Stimulated activated naive B cell treated with anti-CD40 and anti-IgM and Interleukin-4, amounts not matched to agents 10 μg/mL and 1 μg/mL and 100 μg/mL, for 72 hours (primary cell): ENCODE measurements around the gene ASB18.

Experiments used
- ATAC-seq, 2 donors: fragments of 150-1000 bp; cut with Tn5 transposase; replicated peaks; 2 replicates each; pipeline ENCODE4 v1.10.0; 2021; ENCODE audit warnings: moderate library complexity in 1 of 2
- DNase-seq: peaks from one replicate; pipeline ENCODE4 v3.0.0; 2021
- H3K27ac Mint-ChIP-seq: one replicate; pipeline ENCODE4 v1.8.0; 2022; ENCODE audit warnings: mild to moderate bottlenecking, mixed read lengths
- H3K27me3 Mint-ChIP-seq, 2 donors: one replicate each; pipeline ENCODE4 v1.8.0; 2022; ENCODE audit warnings: mixed read lengths in 2 of 2
- H3K36me3 Mint-ChIP-seq, 2 donors: one replicate each; pipeline ENCODE4 v1.8.0; 2022; ENCODE audit warnings: mixed read lengths in 2 of 2, mild to moderate bottlenecking in 1 of 2
- H3K4me1 Mint-ChIP-seq, 2 donors: one replicate each; pipeline ENCODE4 v1.8.0; 2022; ENCODE audit warnings: mixed read lengths in 2 of 2, mild to moderate bottlenecking in 1 of 2
- H3K4me3 Mint-ChIP-seq, 2 donors: one replicate each; pipeline ENCODE4 v1.8.0; 2022; ENCODE audit warnings: mild to moderate bottlenecking in 2 of 2, mixed read lengths in 2 of 2, moderate library complexity in 1 of 2
- H3K9me3 Mint-ChIP-seq, 2 donors: one replicate each; pipeline ENCODE4 v1.8.0; 2022; ENCODE audit warnings: mixed read lengths in 2 of 2, mild to moderate bottlenecking in 1 of 2

The ASB18 gene

DNA sequence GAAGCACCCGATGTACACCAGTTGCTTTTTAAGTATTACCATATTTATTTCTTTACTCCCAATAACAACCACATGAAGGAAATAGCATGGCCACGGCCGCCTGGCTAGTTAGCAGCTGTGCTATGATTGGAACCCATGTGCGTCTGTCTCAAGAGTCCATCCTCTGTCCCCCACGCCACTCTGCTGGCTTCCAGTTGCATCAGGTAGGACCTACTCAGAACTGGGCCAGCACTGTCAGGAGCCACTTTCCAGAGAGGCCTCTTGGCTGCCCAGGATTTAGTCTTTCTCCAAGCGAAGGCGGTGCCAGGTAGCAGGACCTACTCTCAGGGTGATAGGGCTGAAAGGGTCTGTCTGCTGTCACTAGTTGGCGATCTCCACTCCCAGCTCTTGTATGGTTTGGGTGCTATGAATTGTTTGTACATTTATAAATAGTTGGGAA, 22.1 kb downstream of the ASB18 start:
- no peaks in the 10 kb centered on the region for H3K36me3 Mint-ChIP-seq
- no peak overlapping the region for H3K4me3 Mint-ChIP-seq
- ATAC-seq (no peak), DNase-seq (no peak)
- no peaks in the 10 kb centered on the region for H3K9me3 Mint-ChIP-seq
- no peaks in the 10 kb centered on the region for H3K4me1 Mint-ChIP-seq
- H3K27ac Mint-ChIP-seq = no peak overlapping the region
- peaks cover 16 to 34% of the 10 kb centered on the region in 2 donors for H3K27me3 Mint-ChIP-seq

DNA sequence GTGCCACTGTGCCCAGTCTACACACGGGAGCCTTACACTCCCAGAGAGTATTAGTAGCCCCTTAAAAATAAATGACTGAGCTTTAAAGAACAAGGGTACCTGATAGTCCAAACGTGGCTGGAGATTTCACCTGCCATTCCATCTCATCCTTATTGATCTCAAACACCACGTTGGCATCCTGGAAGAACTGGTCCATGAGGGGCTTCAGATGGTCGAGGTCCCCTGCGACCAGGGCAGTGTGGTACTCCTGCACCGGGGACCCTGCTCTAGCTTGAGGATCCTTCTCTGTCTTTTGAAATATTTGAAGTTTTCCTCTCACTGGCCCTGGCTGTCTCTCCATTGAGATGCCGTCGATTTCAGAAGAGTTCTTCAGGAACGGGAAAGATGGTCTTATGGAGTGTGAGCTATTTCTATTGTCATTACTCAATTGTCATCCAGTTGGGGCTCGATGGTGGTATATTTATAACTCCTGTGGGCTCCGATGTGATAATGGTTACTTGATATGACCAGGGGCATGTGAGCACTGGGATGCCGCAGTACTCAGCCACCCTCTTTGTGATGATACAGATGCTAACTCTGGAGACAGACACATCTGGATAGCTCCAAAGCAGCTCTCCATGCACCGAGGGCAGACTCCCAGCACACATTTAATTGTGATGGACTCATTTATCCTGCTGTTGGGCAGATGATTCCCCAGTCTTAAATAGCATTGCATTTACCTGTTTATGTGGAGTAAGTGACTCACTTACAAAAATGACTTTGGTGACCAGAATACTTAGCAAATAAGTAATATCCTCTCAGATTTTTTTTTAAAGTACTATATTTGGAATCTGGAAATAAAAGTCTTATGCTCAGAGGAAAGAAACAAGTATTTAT, 22.8 kb downstream of the ASB18 start:
- Mint-ChIP-seq H3K36me3 (no peaks in the 10 kb centered on the region), H3K27me3 (peaks cover 19 to 40% of the 10 kb centered on the region in 2 donors), H3K27ac (no peak overlapping the region), H3K4me1 (peaks cover 0 to 4% of the 10 kb centered on the region in 2 donors), H3K4me3 (no peak overlapping the region), H3K9me3 (no peaks in the 10 kb centered on the region)
- ATAC-seq (no peak), DNase-seq (no peak)

DNA sequence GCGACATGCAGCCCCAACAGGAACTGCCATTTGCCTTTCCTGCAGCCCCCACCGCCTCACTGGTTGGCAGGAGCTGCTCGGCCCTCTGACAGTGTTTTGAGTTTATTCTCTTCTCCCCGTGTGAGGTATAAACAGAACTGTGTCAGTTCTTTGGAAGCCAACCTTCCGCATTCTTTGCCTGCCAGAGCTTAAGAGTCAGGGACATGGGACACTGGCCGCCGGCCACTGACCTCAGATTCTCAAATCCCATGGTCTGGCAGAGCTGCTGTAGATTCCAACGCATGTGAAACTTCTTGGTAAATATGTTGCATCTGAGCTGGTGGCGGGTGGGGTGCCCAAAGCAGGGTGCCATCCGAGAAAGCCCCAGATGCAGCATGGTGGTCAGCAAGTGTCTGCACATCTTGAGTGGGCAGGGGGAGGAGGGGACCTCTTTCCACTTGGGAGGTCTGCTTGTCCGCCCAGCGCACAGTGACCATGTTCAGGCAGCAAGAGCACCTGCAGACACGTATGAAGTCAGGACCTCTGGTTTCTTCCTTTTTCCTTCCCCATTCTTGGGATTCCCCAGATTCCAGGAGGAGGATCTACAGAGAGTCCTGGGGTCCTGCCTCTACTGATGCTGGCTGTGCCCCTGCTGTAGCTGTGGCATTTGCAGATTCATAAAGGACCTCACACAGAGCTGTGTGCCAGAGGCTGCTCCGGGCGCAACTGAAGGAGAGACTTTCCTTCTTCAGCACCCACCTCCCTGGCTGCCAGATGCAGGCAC, 23.8 kb downstream of the ASB18 start:
- ATAC-seq = no peak
- Mint-ChIP-seq H3K36me3 (no peaks in the 10 kb centered on the region), H3K9me3 (no peaks in the 10 kb centered on the region), H3K27ac (no peak overlapping the region), H3K4me3 (no peak overlapping the region), H3K27me3 (peaks cover 28 to 50% of the 10 kb centered on the region in 2 donors), H3K4me1 (peaks cover 0 to 5% of the 10 kb centered on the region in 2 donors)
- no peak for DNase-seq

GRCh38 chr2:236239276-236240065, 24.7 kb downstream of the ASB18 start:
- H3K27me3 Mint-ChIP-seq = peaks cover 30 to 54% of the 10 kb centered on the region in 2 donors
- peaks cover 0 to 5% of the 10 kb centered on the region in 2 donors for H3K4me1 Mint-ChIP-seq

DNA sequence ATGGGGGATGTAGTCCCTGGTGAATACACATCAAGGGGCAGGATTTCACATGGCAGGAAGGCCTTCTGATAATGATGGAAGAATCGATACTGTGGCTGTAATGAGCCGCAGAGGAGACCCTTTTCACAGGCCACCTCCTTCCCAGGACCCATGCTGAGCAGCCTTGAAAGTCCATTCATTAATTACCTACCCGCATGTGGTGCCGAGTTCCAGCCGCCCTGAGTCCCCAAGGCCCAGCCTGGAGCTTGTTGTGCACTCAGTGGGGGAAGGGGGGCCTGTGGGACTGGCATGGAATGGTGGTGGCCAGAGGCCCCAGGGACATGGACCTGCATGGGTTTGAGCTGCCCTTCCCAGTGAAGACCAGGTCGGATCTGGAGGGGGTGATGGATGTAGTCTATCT, 25.5 kb downstream of the ASB18 start:
- no peak overlapping the region for H3K4me3 Mint-ChIP-seq
- ATAC-seq = no peak
- H3K4me1 Mint-ChIP-seq = peaks cover 0 to 5% of the 10 kb centered on the region in 2 donors
- no peak overlapping the region for H3K27ac Mint-ChIP-seq
- H3K36me3 Mint-ChIP-seq = no peaks in the 10 kb centered on the region
- H3K27me3 Mint-ChIP-seq = peaks cover 30 to 58% of the 10 kb centered on the region in 2 donors
- DNase-seq = no peak
- peaks cover 0 to 3% of the 10 kb centered on the region in 2 donors for H3K9me3 Mint-ChIP-seq

More at GRCh38 chr2:236239276-236240065, 24.7 kb downstream of the ASB18 start:
- ATAC-seq (no peak), DNase-seq (no peak)
- H3K9me3 Mint-ChIP-seq = peaks cover 0 to under 1% of the 10 kb centered on the region in 2 donors
- no peak overlapping the region for H3K27ac Mint-ChIP-seq
- H3K36me3 Mint-ChIP-seq = no peaks in the 10 kb centered on the region
- no peak overlapping the region for H3K4me3 Mint-ChIP-seq

GRCh38 chr2:236237468-236238190, 26.6 kb downstream of the ASB18 start:
- no peaks in the 10 kb centered on the region for H3K36me3 Mint-ChIP-seq

GRCh38 chr2:236236559-236237452, 27.4 kb downstream of the ASB18 start:
- Mint-ChIP-seq H3K27me3 (peaks cover 30 to 58% of the 10 kb centered on the region in 2 donors), H3K4me3 (no peak overlapping the region), H3K36me3 (no peaks in the 10 kb centered on the region), H3K27ac (no peak overlapping the region), H3K9me3 (peaks cover 4 to 5% of the 10 kb centered on the region in 2 donors), H3K4me1 (peaks cover 0 to 5% of the 10 kb centered on the region in 2 donors)
- ATAC-seq (no peak), DNase-seq (no peak)

More at GRCh38 chr2:236237468-236238190, 26.6 kb downstream of the ASB18 start:
- H3K4me3 Mint-ChIP-seq = no peak overlapping the region
- H3K27ac Mint-ChIP-seq = no peak overlapping the region
- DNase-seq (no peak), ATAC-seq (no peak)
- H3K4me1 Mint-ChIP-seq = peaks cover 0 to 5% of the 10 kb centered on the region in 2 donors
- peaks cover 0 to 3% of the 10 kb centered on the region in 2 donors for H3K9me3 Mint-ChIP-seq
- H3K27me3 Mint-ChIP-seq = peaks cover 30 to 58% of the 10 kb centered on the region in 2 donors

GRCh38 chr2:236229186-236229585, 35.0 kb downstream of the ASB18 start:
- Mint-ChIP-seq H3K9me3 (peaks cover 21 to 27% of the 10 kb centered on the region in 2 donors), H3K4me3 (no peak overlapping the region), H3K27me3 (peaks cover 1 to 6% of the 10 kb centered on the region in 2 donors), H3K4me1 (no peaks in the 10 kb centered on the region), H3K27ac (no peak overlapping the region), H3K36me3 (no peaks in the 10 kb centered on the region)
- no peak for DNase-seq
- ATAC-seq = no peak

DNA sequence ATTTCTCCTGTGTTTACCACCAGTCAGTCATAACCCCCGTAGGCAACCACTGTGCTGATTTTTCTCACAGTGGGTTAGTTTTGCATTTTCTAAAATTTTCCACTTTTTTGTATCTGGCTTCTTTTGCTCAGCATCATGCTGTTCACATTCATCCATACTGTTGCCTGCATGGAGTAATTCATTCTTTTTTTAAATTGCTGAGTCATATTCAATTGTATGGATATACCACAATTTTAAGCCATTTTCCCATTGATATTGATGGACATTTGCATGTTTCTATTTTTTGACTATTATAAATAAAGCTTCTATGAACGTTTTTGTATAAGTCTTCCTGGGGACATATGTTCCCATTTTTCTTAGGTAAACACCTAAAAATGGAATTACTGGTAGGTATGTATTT, 40.5 kb downstream of the ASB18 start:
- DNase-seq (no peak), ATAC-seq (no peak)
- peaks cover 4 to 17% of the 10 kb centered on the region in 2 donors for H3K9me3 Mint-ChIP-seq
- H3K4me1 Mint-ChIP-seq = no peaks in the 10 kb centered on the region
- no peaks in the 10 kb centered on the region for H3K36me3 Mint-ChIP-seq
- peaks cover 0 to 9% of the 10 kb centered on the region in 2 donors for H3K27me3 Mint-ChIP-seq
- H3K4me3 Mint-ChIP-seq = no peak overlapping the region
- H3K27ac Mint-ChIP-seq = no peak overlapping the region

DNA sequence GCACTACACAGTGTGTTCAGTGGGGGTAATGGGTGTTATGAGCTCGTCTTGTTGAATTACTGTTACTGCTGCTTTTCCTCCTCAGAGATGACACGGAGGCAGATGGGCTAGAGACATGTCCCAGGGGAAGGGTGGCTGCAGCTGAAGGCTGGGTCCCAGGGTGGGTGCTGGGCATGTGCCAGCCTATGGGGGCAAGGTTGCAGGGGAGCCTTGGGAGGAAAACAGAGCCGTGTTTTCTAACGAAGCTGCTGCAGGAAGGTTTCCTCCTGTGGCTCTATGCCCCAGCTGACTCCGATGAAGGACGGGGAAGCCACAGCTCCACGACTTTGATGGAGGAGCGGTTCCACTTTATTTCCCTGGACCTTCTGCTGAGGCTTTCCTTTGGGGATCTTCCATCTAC, 42.4 kb downstream of the ASB18 start:
- H3K4me3 Mint-ChIP-seq = no peak overlapping the region
- ATAC-seq (no peak), DNase-seq (no peak)
- H3K27me3 Mint-ChIP-seq = peaks cover 3 to 12% of the 10 kb centered on the region in 2 donors
- H3K4me1 Mint-ChIP-seq = no peaks in the 10 kb centered on the region
- H3K27ac Mint-ChIP-seq = no peak overlapping the region
- H3K36me3 Mint-ChIP-seq = no peaks in the 10 kb centered on the region
- peaks cover 2 to 9% of the 10 kb centered on the region in 2 donors for H3K9me3 Mint-ChIP-seq

DNA sequence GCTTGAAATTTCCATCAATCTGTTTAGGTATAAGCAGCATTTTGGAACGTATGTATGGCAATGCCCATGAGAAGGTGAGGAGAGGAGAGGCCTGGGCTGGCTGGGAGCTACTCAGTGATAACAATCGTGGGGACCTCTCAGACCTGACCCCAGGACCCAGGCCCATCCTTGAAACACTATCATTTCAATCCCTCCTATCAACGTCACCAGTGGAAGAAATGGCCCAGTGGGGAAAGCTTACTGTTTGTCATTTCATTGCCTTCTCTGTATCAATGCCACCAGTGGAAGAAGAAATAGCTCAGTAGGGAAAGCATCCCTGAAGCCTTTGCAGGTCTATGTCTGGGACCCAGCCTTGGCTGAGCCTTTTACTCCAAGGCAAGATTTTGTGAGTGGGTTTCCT, 44.8 kb downstream of the ASB18 start:
- DNase-seq (no peak), ATAC-seq (no peak)
- no peak overlapping the region for H3K4me3 Mint-ChIP-seq
- H3K9me3 Mint-ChIP-seq = peaks cover 3 to 6% of the 10 kb centered on the region in 2 donors
- no peaks in the 10 kb centered on the region for H3K4me1 Mint-ChIP-seq
- no peak overlapping the region for H3K27ac Mint-ChIP-seq
- H3K36me3 Mint-ChIP-seq = no peaks in the 10 kb centered on the region
- peaks cover 18 to 26% of the 10 kb centered on the region in 2 donors for H3K27me3 Mint-ChIP-seq

- ATAC-seq (no peak), DNase-seq (no peak)
- no peaks in the 10 kb centered on the region for H3K36me3 Mint-ChIP-seq
- H3K27me3 Mint-ChIP-seq = peaks cover 31% of the 10 kb centered on the region in 2 donors
- peaks cover 3 to 6% of the 10 kb centered on the region in 2 donors for H3K9me3 Mint-ChIP-seq
- H3K4me3 Mint-ChIP-seq = no peak overlapping the region
- H3K4me1 Mint-ChIP-seq = no peaks in the 10 kb centered on the region
- H3K27ac Mint-ChIP-seq = no peak overlapping the region
Observed at GRCh38 chr2:236217926-236218325, 46.3 kb downstream of the ASB18 start.

GRCh38 chr2:236216711-236217110, 47.5 kb downstream of the ASB18 start:
- no peak for DNase-seq
- no peaks in the 10 kb centered on the region for H3K4me1 Mint-ChIP-seq
- H3K27me3 Mint-ChIP-seq = peaks cover 31% of the 10 kb centered on the region in 2 donors
- H3K36me3 Mint-ChIP-seq = no peaks in the 10 kb centered on the region
- no peak overlapping the region for H3K27ac Mint-ChIP-seq
- no peak overlapping the region for H3K4me3 Mint-ChIP-seq
- no peak for ATAC-seq
- H3K9me3 Mint-ChIP-seq = peaks cover 3 to 6% of the 10 kb centered on the region in 2 donors
